ENCODE results near the gene GCNA.
"Not testable (repeated sequence)": the region's sequence is repeated elsewhere in the genome, so short reads cannot be mapped to it uniquely, and the experiment has no call there.

GCNA gene

DNA sequence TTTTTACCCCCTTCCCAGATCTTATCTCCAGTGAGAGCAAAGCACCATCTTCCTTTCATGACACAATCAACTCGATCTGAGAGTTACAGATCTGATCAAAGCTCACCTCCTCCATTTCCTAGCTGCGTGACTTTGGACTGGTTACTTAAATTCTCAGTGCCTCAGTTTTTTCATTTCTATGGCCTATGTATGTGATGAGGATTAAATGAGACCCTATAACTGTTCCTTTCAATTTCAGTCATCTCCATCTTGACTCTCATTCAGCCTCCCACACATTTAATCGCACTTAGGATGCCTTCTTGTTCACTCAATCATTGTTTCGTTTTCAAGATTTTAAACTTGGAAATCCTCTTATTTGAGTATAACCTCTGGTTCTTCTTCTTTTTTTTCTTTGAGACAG, 60.2 kb downstream of the GCNA start:
- DNase-seq (ENCODE audit: low spot score) = no peak

DNA sequence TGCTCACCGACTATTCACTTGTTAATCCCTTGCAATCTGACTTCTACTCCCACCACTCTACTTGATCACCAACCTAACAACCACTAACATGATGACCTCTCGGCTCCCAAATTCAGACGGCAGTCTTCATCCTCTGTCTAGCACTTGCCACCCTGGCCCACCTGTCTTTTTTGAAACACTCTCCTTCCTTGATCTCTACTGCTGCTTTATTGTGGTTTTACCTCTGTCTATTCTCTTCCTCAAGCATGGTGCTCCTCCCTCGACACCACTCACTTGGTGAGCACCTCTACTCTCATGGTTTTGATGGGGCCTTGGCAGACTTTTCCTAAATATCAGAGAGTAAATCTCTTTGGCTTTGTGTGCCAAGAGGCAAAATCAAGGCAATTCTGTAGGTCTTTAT, 61.8 kb downstream of the GCNA start:
- peak; percentile 25 for DNase-seq (ENCODE audit: low spot score)

DNA sequence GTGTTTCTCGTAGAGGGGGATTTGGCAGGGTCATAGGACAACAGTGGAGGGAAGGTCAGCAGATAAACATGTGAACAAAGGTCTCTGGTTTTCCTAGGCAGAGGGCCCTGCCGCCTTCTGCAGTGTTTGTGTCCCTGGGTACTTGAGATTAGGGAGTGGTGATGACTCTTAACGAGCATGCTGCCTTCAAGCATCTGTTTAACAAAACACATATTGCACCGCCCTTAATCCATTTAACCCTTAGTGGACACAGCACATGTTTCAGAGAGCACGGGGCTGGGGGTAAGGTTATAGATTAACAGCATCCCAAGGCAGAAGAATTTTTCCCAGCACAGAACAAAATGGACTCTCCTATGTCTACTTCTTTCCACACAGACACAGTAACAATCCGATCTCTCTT, 66.2 kb downstream of the GCNA start:
- not testable (repeated sequence) for DNase-seq (ENCODE audit: low spot score)

DNA sequence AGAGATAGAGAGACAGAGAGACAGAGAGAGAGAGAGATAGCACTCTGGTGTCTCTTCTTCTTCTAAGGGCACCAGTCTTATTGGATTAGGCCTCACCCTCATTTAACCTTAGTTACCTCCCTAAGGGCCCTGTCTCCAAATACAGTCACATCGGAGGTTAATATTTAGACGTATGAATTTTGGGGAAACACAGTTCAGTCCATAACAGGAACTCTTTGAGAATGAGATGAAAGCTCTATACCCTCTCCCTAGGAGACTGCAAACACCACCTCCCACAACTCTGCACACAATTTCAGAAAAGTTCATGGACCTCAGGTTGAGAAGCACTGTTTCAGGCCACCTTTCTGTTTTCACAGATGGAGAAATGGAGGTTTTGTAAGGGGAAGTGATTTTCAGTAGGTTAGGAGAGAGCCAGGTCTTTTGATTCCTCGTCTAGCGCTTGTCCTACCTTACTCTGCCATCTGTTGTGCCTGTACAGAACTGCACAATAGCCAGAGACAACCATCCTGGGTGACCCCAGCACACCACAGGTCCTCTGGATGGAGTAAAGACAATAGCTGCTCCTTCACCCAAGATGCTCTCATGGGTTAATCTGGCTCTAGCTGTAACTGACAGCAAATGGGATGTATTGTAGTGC, 72.2 kb downstream of the GCNA start:
- peak; percentile 34 for DNase-seq (ENCODE audit: low spot score)

DNA sequence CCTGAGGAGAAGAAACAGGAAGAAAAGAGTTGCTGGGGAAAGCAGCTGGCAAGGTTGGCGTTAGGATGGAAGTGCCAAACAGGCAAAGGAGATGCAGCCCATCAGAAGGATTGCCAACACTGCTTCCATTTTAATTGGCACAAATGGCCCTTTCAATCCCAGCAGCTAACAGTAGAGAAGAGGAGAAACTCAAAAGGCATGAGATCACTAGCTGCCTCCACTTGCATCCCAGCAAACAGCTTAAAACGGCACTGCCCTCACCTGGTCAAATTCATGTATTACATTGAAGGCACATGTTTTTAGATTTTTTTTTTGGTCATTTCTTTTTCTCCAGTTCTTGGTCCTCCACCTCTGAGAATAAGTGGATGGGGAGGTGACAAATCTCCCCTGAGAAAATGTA, 74.2 kb downstream of the GCNA start:
- peak; percentile 59 for DNase-seq (ENCODE audit: low spot score)

DNA sequence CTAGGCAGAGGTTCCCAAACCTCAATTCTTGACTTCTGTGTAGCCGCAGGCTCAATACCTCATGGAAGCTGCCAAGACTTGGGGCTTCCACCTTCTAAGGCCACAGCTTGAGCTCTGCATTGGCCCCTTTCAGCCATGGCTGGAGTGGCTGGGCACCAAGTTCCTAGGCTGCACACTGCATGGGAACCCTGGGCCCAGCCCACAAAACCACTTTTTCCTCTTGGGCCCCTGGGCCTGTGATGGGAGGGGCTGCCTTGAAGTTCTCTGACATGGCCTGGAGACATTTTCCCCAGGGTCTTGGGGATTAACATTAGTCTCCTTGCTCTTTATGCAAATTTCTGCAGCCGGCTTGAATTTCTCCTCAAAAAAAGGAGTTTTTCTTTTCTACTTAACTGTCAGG, 75.1 kb downstream of the GCNA start:
- DNase-seq (ENCODE audit: low spot score) = no peak

DNA sequence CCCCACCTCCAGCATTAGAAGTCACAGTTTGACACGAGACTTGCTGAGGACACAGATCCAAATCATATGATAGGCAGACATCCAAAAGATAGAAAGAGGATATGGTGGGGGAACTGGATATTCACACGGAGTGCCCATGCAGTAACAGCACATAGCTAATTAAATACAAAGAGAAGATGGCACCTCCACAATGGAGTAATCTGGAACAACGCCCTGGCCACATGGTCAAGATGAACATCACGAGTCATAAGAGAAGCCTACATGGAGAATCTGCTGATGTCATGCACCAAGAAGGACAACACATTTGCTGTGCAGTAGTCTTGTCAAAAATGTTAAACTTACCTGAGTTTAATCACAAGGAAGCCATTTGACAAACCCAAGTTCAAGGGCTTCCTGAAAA, 79.0 kb downstream of the GCNA start:
- DNase-seq (ENCODE audit: low spot score) = no peak

DNA sequence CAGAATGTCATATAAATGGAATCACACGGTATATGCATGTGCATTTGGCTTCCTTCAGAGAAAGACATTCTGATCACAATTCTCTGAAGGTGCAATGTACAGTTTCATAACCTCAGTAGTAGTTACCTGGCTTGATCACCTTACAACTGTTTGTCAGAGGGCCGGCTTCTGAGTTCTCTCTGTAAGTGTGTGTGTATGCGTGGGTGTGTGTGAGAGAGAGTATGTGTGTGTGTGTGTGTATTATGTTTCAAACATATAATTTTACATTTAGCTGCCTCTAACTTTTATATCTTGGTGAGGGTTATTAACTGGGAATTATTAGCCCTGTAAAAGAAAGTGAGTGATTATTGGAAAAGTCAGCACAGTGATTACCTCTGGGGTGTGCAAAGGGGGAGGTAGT, 81.1 kb downstream of the GCNA start:
- no peak for DNase-seq (ENCODE audit: low spot score)

DNA sequence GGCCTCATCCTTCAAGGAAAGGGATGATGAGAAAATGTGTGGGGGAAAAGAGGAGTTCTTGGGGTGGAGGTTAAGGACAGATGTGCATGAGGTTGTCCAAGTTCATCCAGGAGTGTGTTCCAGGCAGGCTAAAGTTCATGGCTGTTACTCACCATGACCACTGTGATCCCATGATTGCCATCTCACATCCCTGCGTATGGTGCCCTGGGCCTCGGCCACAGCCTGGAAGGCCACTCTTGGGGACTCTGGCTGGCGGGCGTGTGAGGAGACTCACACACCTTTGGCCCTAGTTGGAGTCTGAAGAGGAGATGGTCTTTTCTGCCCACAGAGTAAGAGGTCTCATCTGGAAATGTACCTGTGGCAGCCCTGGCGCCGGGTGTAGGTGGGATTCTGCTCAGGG, 81.7 kb downstream of the GCNA start:
- no peak for DNase-seq (ENCODE audit: low spot score)

DNA sequence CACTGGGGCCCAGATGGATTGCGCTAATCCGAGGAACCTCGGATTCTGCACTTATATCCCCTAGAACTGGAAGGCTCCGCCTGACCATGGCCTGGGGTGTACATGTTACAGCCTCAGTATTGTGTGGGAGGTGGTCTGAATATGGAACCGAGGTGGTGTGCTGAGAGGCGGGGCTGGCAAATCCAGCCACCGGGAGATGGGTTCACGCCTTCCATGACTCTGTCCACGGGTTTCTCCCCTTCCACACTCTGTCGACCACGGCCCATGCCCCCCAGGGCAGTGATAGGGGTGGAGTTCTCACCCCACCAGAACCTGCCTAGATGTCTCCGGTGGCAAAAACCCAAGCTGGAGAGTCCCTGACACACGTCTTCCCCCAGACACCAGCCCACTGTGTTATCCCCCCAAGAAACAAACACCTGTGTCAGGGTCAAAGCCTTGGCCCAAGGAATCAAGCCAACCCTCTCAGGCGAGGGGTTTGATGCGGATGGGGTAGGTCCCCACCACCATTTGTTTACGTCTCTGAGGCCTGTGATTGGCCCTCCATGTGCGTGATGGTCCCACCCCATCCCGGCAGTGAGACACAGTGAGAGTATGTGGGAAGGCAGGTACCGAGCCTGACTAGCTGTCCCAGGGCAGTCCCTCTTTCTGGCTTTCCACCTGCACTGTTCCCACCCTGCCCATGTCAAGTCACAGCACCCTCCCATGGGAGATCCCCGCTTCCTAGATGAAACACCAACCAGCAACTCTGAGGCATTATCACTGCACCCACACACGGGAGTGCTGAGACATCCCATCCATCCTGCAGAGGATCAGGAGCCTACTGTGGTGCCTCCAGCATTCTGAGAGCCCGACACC, 82.6 kb downstream of the GCNA start:
- DNase-seq (ENCODE audit: low spot score) = no peak

DNA sequence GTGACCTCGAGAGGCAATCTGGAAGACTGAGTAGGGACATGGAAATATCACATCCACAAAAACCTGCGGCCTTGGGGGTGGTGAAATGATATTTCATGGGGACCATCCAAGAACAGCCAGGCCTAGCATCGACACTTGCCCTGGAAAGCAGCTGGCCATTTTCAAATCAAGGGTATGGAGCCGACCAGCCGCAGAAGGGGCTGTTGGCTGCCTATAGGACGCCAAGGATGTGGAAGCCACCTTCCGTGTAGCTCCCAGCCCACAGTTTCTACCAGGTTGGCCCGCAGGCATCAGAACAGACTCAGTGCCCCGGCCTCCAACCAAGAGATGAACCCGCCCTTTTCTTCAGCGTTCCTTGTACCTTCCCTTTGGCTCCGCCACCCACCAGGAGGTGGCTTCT, 83.7 kb downstream of the GCNA start:
- no peak for DNase-seq (ENCODE audit: low spot score)

DNA sequence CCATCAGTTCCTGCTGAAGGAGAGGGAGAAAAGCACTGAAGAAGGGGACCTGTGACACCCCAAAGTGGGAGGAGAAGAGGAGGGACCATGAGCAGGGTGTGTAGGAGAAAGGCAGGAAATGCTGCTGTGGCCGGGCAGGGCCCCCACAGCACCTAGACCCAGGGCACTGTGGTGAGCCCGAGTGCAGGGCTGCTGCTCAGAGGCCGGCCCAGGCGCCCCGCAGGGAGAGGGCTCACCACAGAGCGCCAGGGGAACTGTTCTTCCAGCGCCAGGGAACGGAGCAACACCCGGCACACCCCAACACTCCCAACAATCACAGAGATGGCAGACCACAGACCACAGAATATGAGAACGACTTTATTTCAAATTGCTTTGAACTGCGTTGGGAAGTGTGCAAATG, 84.4 kb downstream of the GCNA start:
- not testable (repeated sequence) for DNase-seq (ENCODE audit: low spot score)
